ENCODE data around the gene MYO9B. TPM values are rescaled to one million over a fixed set of nuclear protein-coding genes. Genes with fewer than 3 reads are reported as not detected.

Gene MYO9B
- total and polyA plus RNA-seq, 9 of the 15 experiments (the other 6 are each of a cell fraction or from before 2014, with no cell fraction given): 2.4 to 77.6 (median 23.0) TPM

GRCh38 chr19:17215127-17215971 lies 139.8 kb downstream of the MYO9B start, which contains the start of gene USE1 (continued):
- TF ChIP-seq GTF2A2 (tag; IDR thresholded peaks at IDR 0.05) (0 out of 2 replicates have a peak, but pooled peaks have one; percentile 17), HMG20A (CRISPR knock-in tag; conservative IDR thresholded peaks at IDR 0.05) (no peak), ZNF232 (CRISPR knock-in tag; IDR thresholded peaks at IDR 0.05) (no peak), BCLAF1 (IDR thresholded peaks at IDR 0.05; ENCODE audit: borderline replicate concordance in 1 of 2, control insufficient read depth in 1 of 2, low read depth in 2 of 2, low read length in 1 of 2) (no peak), EZH2 (IDR thresholded peaks at IDR 0.05; ENCODE audit: borderline replicate concordance, low read depth, low read length) (no peak), RBM25 (IDR thresholded peaks at IDR 0.05; ENCODE audit: low read depth, low read length, severe bottlenecking) (no peak), ZNF507 (tag; conservative IDR thresholded peaks at IDR 0.05) (no peak), ZNF318 (IDR thresholded peaks at IDR 0.05; ENCODE audit: borderline replicate concordance in 1 of 2, low read depth in 1 of 2) (peak in 1 of 2 experiments; percentile 71; a peak in 1 of 4 replicates), TGIF2 (CRISPR knock-in tag; IDR thresholded peaks at IDR 0.05) (no peak), HOXB6 (CRISPR knock-in tag; IDR thresholded peaks at IDR 0.05; ENCODE audit: borderline replicate concordance) (no peak), ZNF695 (CRISPR knock-in tag; IDR thresholded peaks at IDR 0.05) (no peak), USF2 (CRISPR knock-in tag; IDR thresholded peaks at IDR 0.05) (peak; percentile 6; the same call in 1 of the 2 replicates)
